Measurements from ENCODE around the gene ZNF428.
A peak's percentile ranks its signal among the peaks of the same experiment; 100 is the strongest.
"Not testable (repeated sequence)": the region's sequence is repeated elsewhere in the genome, so short reads cannot be mapped to it uniquely, and the experiment has no call there.

The ZNF428 gene

GRCh38 chr19:43591904-43592772, 27.3 kb downstream of the ZNF428 start:
- DNase-seq: no peak

DNA sequence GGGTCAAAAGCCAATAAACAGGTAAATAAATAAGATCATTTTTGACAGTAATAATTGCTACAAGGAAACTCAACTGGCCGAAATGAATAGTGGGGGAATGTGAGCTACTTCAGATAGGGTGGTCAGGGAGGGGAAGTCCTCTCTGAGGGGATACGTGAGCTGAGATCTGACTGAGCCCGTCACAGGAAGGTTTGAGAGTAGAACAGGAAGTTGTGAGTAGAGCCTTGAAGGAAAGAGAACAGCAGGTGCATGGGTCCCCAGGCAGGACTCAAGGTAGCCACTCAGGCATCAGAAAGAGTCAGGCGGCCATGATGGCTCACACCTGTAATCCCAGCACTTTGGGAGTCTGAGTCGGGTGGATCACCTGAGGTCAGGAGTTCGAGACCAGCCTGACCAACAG, 29.8 kb downstream of the ZNF428 start:
- DNase-seq: no peak

- no peak for DNase-seq
Measured at GRCh38 chr19:43589277-43589676, 30.2 kb downstream of the ZNF428 start.

- not testable (repeated sequence) for DNase-seq
Measured at GRCh38 chr19:43587029-43587428, 32.4 kb downstream of the ZNF428 start.

DNA sequence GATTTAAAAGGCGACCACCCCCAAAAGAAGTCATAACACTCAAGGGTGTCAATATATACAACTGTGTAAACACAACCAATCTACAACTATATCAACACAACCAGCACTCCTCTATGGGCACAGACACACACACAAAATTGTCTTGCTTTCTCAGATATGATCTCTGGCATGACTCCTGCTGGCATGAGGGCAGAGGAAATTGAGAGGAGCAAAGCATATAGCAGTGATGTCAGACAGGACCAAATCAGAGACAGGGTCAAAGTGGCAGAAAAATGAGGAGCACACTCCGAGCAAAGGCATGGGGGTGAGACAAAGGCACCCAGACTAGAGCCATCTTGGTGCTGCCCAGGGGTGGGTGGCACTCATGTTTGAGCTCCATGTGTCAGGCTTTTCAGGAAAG, 33.1 kb downstream of the ZNF428 start:
- no peak for DNase-seq

DNA sequence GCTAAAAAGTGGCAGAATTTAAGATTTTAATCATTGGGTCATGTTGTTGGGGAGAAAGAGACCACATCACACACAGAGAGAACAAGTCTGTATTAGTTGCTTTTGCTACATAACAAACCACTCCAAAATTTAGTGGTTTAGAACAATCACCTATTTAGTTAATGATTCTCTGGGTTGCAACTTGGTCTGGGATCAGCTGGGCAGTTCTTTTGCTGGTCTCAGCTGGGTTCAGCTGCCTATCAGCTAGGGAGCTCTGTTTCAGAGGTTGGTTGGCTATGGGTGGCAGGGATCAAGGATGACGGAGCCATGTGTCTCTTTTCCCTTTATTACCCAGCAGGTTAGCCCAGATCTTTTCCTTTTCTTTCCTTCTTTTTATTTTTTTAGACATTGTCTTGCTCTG, 34.9 kb downstream of the ZNF428 start:
- DNase-seq: no peak

DNA sequence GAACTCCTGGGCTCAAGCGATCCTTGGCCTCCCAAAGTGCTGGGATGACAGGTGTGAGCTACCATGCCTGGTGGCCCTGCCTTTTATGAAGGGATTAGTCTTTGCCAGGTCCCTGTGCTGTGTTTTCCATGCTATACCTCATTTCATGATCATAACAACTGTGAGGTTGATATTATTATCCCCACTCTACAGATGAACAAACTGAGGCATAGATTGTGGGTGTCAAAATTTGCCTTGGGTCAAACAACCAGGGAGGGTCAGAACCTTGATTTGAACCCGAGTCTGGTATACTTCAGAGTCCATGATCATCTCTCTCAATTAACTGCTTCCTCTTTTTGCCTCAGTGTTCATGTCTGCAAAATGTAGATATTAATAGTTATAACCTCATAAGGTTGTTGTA, 36.9 kb downstream of the ZNF428 start:
- DNase-seq: no peak

DNA sequence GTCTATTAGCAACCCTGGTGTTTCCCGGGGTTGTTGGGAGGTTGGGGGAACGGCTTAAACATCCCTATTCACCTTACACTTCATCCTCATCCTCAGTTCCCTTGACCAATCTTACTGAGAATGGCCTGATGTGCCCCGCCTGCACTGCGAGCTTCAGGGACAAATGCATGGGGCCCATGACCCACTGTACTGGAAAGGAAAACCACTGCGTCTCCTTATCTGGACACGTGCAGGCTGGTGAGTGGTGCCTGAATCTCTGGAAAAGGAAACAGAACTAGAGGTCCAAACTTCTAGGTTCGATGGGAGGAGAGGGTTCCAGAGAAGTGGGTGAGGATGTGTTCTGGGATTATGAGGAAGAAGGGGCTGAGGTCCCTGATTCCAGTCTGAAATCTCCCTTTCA, 38.0 kb downstream of the ZNF428 start:
- no peak for DNase-seq

GRCh38 chr19:43578787-43579186, 40.6 kb downstream of the ZNF428 start:
- no peak for DNase-seq

GRCh38 chr19:43575955-43576878, 43.2 kb downstream of the ZNF428 start:
- no peak for DNase-seq

- peak; percentile 96 to 98 for DNase-seq
Measured at GRCh38 chr19:43575156-43575950, 44.1 kb downstream of the ZNF428 start, which contains the start of the genes PINLYP and XRCC1. Gene PINLYP (plus strand): TSS chr19:43575801. CDS start chr19:43577192, 1,391 bp downstream. Gene XRCC1 (minus strand): TSS chr19:43575527. CDS start chr19:43575458, 69 bp downstream.

- no peak for DNase-seq
Measured at GRCh38 chr19:43574424-43575155, 44.8 kb downstream of the ZNF428 start.

GRCh38 chr19:43572171-43572588, 47.2 kb downstream of the ZNF428 start:
- no peak for DNase-seq

DNA sequence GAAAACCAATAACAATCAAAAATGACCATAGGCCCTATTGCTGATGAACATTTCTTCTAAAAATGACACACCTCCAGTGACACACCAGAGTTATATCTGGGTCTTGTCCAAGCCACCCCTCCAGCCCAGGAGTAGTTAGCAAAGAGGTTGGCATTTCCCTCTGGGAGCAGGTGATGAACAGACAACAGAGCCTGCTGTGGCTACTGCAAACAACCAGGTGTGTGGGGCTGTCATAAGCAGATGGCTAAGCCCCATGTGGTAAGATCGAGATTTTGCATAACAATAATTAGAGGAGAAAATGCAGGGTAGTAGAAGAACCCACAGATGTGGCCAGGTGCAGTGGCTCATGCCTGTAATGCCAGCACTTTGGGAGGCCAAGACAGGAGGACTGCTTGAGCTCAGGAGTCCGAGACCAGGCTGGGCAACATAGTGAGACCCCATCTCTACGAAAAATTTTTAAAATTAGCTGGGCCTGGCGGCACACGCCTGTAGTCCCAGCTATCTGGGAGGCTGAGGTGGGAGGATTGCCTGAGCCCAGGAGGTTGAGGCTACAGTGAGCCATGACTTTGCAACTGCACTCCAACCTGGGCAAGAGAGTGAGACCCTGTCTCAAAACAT, 49.1 kb downstream of the ZNF428 start:
- DNase-seq: no peak

DNA sequence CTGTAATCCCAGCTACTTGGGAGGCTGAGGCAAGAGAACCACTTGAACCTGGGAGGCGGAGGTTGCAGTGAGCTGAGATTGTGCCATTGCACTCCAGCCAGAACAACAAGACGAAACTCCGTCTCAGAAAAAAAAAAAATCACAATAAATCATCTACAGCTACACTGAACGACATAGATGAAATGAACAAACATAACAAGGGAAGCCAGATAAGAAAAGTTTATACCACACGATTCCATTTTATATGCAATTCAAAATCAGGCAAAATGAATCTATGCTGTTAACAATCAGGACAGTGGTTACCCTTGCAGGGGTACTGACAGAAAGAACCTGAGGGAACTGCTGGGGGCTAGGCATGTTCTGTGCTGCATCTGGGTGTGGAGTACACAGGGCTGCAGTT, 49.8 kb downstream of the ZNF428 start:
- no peak for DNase-seq

GRCh38 chr19:43564800-43565199, 54.6 kb downstream of the ZNF428 start:
- DNase-seq: peak in 1 of 2 experiments; percentile 11

DNA sequence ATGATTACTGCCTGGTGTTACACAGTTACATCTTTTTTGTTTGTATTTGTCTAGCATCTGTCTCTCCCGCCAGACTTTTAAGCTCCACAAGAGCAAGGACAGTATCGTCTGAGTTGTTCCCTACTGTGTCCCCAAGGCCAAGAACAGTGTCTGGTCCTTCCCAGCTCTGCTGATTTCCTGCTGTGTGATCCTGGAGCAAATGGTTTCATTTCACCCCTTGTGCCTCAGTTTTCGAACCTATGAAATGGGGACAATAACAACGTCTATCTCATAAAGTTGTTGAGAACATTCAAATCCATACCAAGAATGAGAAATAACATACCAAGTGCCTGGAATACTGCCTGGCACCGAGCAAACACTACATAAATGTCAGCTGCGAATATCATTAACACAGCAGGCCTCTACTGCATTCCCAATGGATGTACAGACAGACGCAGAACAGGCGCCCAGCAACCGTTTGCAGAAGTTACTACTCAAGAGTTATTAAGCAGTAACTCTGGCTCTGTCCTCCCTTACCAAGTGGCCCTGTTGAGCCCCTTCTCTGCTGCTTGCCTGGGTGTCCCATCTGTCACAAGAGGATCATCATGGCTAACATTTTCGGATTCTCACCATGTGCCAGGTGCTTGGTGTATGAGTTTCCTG, 55.5 kb downstream of the ZNF428 start:
- DNase-seq: no peak

- DNase-seq: peak; percentile 65 to 90
Measured at GRCh38 chr19:43562698-43563241, 56.7 kb downstream of the ZNF428 start.

- no peak for DNase-seq
Measured at GRCh38 chr19:43562226-43562697, 57.2 kb downstream of the ZNF428 start.
